PC-9 (cell line): Measurements from ENCODE around the gene ZSWIM5.

ENCODE experiments used
- EZH2 ChIP-seq: fragments of 200-600 bp; sonication (generic); IDR thresholded peaks from 2 replicates; pipeline ENCODE4 v1.8.0; 2017; ENCODE audit warnings: antibody characterized with exemption, low read depth
- TF ChIP-seq, protein P1 (sequence below): fragments of 200-600 bp; sonication (generic); conservative IDR thresholded peaks from 2 replicates; pipeline ENCODE4 v1.6.1; 2017; ENCODE audit warnings: mixed run types, antibody characterized with exemption, mild to moderate bottlenecking, moderate library complexity

DNA sequence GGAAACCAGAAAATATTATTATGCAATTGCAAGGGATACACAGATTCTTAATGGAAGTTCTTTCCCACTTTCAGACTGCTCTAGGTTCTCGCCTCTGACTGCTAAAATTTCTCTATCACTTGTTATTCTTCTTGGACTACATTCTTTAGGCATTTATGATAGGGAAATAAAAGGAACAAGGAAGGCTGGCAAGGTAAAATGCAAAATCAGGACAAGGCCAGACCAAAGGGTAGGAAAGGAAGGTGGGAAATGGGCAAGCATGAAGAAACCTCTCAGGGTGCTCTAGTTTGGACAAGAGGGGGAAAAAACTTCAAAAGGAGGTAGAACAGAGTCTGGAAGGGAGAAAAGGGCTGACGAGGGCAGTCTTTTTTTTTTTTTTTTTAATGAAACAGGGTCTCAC lies 168.2 kb downstream of the ZSWIM5 start:
- TF ChIP-seq, protein P1, sequence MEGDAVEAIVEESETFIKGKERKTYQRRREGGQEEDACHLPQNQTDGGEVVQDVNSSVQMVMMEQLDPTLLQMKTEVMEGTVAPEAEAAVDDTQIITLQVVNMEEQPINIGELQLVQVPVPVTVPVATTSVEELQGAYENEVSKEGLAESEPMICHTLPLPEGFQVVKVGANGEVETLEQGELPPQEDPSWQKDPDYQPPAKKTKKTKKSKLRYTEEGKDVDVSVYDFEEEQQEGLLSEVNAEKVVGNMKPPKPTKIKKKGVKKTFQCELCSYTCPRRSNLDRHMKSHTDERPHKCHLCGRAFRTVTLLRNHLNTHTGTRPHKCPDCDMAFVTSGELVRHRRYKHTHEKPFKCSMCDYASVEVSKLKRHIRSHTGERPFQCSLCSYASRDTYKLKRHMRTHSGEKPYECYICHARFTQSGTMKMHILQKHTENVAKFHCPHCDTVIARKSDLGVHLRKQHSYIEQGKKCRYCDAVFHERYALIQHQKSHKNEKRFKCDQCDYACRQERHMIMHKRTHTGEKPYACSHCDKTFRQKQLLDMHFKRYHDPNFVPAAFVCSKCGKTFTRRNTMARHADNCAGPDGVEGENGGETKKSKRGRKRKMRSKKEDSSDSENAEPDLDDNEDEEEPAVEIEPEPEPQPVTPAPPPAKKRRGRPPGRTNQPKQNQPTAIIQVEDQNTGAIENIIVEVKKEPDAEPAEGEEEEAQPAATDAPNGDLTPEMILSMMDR = no peak
- no peak for TF ChIP-seq EZH2
